H7 (cell line): ENCODE measurements around the gene PPP3R1. TPM values are rescaled to one million over a fixed set of nuclear protein-coding genes. Genes with fewer than 3 reads are reported as not detected.

Experiments used
- DNase-seq: peaks from one replicate; pipeline ENCODE4 v3.0.0; 2012
- H3K27me3 ChIP-seq: 2 replicates; pipeline ENCODE4 v1.6.0; 2011; ENCODE audit warnings: mild to moderate bottlenecking, low read length; ENCODE audit not compliant: control insufficient read depth, insufficient read depth
- H3K36me3 ChIP-seq: replicated peaks from 2 replicates; pipeline ENCODE4 v1.5.1; 2011; ENCODE audit warnings: low read length; ENCODE audit not compliant: control insufficient read depth, insufficient read depth
- H3K4me3 ChIP-seq: 2 replicates; pipeline ENCODE4 v1.5.1; 2011; ENCODE audit warnings: low read depth, mild to moderate bottlenecking, control low read depth, low read length, moderate library complexity; ENCODE audit not compliant: insufficient read depth
- total RNA-seq: library from RNA; depleted of rRNA; stranded (reverse); fragments of >200 nt; shearing (Covaris generic); gene quantifications from 2 replicates; pipeline ENCODE4 v1.2.3, GENCODE V29; 2014

Gene PPP3R1
- total RNA-seq, 1 experiment from 2014 or later: 20.1 TPM

DNA sequence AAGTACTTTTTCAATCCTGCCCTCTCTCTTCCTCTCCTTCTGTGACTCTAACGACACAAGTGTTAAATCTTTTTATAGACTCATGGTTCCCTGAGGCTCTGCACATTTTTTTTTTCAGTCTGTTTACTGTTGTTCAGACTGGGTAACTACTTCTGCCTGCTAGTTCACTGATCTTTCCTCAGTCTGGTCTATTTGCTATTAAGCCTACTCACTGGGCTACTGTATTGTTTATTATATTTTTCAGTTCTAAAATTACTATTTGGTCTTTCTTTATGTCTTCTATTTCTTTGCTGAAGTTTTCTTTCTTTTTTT lies 21.3 kb downstream of the PPP3R1 start:
- DNase-seq: no peak
- no peaks in the 10 kb centered on the region for H3K27me3 ChIP-seq
- H3K4me3 ChIP-seq: no peak overlapping the region
- H3K36me3 ChIP-seq: no peaks in the 10 kb centered on the region

DNA sequence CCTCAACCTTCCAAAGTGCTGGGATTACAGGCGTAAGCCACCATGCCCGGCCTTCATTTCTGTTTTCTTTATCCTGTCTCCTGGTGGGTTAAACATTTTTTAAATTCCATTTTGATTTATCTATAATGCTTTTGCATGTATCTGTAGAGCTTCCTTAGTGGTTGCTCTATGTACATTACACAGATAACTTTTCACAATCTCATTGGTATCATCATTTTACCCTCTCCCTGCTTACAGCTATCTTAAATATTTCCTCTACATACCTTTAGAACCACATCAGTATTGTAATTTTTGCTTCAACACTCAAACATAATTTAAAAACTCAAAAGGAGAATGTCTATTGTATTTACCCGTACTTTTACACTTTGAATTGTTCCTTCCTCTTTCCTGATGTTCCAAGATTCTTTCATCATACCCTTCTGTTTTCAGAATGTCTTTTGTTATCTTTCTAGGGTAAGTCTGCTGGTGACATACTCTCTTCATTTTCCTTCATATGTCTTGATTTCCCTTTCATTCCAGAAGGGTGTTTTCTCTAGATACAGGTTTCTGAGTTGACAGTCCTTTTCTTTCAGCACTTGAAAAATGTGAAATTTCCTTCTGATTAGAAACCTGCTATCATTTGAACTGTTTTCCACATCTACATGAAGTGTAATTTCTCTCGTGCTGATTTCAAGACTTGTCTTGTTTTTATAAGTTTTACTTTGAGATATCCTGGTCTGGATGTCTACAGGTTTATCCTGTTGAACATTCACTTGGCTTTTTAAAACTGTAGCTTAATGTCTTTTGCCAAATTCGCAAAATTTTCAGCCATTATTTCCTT lies 21.9 kb downstream of the PPP3R1 start:
- Histone ChIP-seq H3K36me3 (no peaks in the 10 kb centered on the region), H3K27me3 (no peaks in the 10 kb centered on the region), H3K4me3 (no peak overlapping the region)
- no peak for DNase-seq

DNA sequence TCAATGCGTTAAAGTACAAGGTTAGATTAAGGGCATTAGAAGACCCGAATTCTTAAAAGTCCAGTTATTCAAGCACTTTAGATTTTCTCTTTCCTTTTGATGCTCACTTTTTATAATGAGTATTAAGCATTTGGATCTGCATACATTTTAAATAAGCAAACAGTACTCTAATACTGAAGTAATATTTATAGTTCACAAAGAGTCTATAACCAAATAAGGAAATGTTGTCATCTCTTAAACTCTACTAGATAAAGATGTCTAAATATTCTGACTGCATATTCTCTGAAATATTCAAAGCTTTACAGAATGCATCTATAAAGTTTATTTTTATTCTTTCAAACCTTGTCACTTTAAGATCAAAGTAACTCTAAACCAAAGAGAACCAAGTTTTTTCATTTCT lies 25.5 kb downstream of the PPP3R1 start:
- no peak for DNase-seq
- Histone ChIP-seq H3K4me3 (no peak overlapping the region), H3K36me3 (peaks cover 1% of the 10 kb centered on the region; the same call in 1 of the 2 replicates), H3K27me3 (no peaks in the 10 kb centered on the region)

DNA sequence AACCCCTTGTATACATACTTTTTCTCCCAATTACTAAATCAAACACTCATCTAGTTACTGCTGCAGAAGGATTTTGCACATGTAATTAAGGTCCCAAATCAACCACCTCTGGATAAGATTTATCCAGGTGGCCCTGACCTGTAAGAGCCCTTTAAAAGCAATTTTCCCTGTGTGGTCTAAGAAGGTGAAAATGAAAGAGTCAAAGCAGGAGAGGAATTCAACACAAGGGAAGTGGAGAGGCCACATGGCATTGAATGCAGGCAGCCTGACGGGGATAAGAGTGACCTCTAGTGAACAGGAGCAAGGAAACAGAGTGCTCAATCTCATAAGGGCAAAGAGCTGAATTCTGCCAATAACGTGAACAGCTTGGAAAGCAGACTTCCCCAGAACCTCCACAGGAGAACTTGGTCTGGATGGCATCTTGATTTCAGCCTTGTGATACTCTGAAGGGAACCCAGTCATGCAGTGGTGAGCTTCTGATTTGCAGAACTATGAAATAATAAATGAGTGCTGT lies 27.2 kb downstream of the PPP3R1 start:
- Histone ChIP-seq H3K4me3 (no peak overlapping the region), H3K36me3 (peaks cover 1% of the 10 kb centered on the region; the same call in 1 of the 2 replicates), H3K27me3 (no peaks in the 10 kb centered on the region)
- no peak for DNase-seq

DNA sequence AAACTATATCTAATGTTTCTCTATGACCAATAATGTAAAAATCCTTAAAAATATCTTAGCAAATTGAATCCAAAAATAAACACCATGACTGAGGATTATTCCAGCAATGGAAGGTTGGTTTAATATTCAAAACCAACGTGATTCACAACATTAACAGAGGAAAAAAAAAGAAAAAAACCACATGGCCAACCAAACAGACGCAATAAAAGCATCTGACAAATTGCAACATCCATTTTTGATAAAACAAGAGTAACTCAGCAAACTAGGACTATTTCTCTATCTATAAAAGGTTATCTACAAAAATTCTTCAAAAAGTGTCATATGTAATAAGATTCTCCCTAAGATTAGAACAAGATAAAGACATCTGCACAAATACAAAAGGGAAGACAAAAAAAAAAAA lies 28.9 kb downstream of the PPP3R1 start:
- no peak overlapping the region for H3K4me3 ChIP-seq
- no peaks in the 10 kb centered on the region for H3K27me3 ChIP-seq
- peaks cover 1% of the 10 kb centered on the region; the same call in 1 of the 2 replicates for H3K36me3 ChIP-seq
- no peak for DNase-seq

DNA sequence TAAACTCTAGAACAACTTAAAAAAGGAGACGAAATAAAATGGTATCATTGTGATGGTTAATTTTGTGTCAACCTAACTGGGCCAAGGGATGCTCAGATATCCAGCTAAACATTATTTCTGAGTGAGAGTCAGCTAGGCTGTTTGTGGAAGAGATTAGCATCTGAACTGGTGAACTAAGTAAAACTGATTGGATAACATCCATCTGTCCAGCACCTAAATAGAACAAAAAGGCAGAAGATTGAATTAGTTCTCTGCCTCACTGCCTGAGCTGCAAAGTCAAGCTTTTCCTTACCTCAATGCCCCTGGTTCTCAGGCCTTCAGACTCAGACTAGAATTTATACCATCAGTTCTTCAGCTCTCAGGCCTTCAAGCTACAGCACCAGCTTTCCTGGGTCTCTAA lies 30.0 kb downstream of the PPP3R1 start:
- no peak overlapping the region for H3K4me3 ChIP-seq
- peaks cover 1% of the 10 kb centered on the region; the same call in 1 of the 2 replicates for H3K36me3 ChIP-seq
- no peaks in the 10 kb centered on the region for H3K27me3 ChIP-seq
- DNase-seq: no peak

DNA sequence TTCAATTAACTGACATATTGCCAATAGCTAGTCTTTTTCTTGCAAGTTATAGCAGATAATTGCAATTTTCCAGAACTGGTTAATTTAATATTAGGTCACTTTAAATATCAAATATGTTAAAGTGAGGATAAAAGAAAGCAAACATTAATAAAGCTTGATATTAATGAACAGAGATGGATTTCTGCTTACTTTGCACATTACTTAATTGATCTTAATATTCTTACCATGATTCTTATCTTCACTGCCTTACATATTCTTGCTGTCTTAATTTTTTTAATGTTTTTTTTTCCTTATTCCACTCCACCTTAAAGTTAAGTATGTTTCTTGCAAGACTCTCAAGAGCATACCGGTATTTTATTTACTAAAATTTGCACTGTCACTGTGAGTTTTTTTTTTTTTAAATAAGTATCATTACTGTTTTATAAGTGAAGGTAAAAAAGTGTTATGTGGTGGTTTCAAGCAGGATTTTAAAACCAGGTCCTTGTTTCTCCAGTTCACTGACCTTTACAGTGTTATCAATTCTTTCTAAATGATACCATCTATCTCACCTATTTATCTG lies 33.9 kb downstream of the PPP3R1 start:
- peaks cover 1% of the 10 kb centered on the region; the same call in 1 of the 2 replicates for H3K36me3 ChIP-seq
- DNase-seq: no peak
- no peak overlapping the region for H3K4me3 ChIP-seq
- H3K27me3 ChIP-seq: no peaks in the 10 kb centered on the region

DNA sequence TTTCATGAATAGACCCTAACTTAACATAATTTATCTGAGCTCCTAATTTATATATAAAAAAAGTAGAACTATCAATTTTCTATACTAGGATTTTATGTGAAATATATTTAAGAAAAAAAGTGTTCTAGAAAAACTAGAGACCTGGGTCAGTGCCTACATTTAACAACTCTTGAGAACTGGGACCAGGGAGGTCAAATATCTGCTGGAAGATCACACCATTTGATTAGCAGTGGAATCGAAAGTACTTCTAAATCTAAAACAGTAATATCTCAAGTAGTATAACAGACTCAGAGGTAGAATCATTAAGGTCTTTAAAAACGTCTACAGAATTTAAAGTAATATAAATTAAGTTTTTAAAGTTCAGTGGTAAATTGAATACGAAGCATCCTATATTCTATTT lies 34.6 kb downstream of the PPP3R1 start:
- H3K27me3 ChIP-seq: no peaks in the 10 kb centered on the region
- no peak for DNase-seq
- no peak overlapping the region for H3K4me3 ChIP-seq
- H3K36me3 ChIP-seq: peaks cover 1% of the 10 kb centered on the region; the same call in 1 of the 2 replicates

DNA sequence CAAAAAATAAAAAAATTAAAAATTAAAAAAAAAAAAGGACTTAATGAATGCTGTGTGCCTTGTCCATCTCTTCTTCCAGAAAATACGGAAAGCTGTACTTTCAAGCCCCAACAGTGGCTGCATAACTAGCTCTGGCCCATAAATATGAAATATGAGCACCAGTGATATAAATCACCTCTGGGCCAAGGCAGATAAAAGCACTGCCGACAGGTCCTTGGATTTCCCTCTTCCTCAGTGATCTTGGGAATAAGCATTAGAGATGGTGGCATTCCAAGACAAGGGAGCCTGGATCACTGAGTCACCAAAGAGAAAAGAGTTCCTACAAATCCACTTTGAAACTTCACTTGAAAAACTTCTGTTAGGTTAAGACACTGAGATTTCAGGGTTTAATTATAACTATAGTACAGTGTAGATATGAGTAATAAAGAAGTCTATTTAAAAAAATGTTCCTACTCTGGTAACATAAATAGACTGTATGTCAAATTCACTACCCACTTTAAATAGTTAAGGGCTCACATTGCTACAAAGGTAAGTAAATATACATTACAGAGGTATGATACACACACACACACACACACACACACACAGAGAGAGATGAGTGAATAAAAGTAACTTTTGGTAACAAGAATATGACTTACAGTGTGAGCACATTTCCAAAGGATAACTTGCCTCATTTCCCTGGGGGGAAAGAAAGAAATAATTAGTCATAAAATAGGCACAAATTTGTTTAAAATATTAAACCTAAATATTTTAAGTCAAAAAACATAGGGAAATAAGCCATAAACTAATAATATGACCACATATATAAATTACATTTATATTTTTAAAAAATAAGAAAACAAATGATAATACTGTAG lies 35.6 kb downstream of the PPP3R1 start:
- H3K36me3 ChIP-seq: peaks cover 1% of the 10 kb centered on the region; the same call in 1 of the 2 replicates
- no peak for DNase-seq
- H3K27me3 ChIP-seq: no peaks in the 10 kb centered on the region
- H3K4me3 ChIP-seq: no peak overlapping the region

DNA sequence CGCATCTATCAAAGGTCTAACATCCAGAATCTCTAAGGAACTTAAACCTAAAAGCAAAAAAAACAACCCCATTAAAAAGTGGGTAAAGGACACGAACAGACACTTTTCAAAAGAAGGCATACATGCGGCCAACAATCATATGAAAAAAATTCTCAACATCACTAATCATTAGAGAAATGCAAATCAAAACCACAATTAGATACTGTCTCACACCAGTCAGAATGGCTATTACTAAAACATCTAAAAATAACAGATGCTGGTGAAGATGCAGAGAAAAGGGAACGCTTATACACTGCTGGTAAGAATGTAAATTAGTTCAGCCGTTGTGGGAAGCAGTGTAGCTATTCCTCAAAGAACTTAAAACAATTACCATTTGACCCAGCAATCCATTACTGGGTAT lies 38.0 kb downstream of the PPP3R1 start:
- DNase-seq: no peak
- Histone ChIP-seq H3K36me3 (peaks cover 1% of the 10 kb centered on the region; the same call in 1 of the 2 replicates), H3K4me3 (no peak overlapping the region), H3K27me3 (no peaks in the 10 kb centered on the region)

DNA sequence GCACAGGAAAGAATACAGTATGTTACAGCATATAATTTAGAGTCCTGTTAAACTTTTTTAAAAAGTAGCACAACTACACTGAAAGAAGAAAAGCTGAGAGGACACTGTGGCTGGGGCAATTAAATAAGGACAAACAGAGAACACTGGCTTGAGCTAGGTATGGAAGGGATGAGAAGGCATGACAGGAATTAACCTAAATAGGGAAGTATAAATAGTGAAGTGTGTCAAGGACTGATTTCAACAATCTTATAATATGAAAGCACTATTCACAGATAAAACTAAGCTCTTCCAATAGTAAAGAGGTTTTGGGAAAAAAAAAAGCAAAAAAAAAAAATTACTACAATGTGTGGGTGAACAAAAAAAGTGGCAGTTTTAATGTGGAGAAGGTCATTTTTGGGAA lies 45.5 kb downstream of the PPP3R1 start:
- no peak overlapping the region for H3K4me3 ChIP-seq
- no peaks in the 10 kb centered on the region for H3K27me3 ChIP-seq

DNA sequence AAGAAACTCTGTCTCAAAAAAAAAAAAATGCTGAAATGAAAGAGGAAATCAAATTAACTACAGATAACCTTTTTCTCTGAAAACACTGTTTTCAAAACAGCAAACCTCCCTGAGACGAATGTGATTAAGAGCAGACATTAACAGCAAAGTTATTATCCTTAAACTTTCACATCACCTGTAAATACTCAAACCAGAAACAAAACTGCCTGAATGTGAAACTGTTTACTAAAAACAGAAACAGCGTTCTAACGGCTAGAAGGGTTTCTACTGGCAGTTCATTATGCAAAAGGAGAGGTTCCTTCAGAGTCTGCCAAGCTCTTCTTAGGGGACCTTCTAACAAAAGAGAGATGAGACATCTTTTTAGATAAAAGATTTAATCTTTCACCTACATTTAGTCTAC lies 48.7 kb downstream of the PPP3R1 start:
- no peak for DNase-seq
- Histone ChIP-seq H3K36me3 (no peaks in the 10 kb centered on the region), H3K27me3 (no peaks in the 10 kb centered on the region), H3K4me3 (no peak overlapping the region)

More for the DNA sequence above, 45.5 kb downstream of the PPP3R1 start:
- H3K36me3 ChIP-seq: no peaks in the 10 kb centered on the region; the same call in 1 of the 2 replicates
- DNase-seq: no peak

DNA sequence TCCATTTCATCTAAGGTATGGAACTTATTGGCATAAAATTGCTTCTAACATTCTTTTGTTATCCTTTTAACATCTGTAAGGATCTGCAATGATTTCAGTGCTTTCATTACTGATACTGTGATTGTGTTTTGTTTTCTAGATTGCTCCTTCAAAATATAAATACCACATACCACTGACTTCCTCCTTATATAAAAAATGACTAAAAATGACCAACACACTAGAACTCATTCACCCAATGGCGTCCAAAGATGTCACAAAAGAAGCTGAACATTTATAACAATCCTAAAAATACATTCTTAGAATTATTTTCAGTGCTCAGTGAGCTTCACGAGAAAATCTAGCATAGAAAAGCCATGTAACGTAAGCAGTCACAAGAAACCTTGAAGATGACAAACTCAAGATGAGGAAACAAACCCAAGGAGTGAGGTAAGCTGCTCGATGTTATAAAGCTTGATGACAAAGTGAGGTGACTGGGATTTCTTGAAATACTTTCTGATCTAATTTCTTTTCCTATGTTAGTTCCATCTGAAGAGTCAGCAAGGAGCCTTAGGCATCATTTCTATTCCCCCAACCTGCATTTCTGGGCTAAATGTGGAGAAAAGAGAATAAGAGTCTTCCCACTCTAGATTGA lies 52.1 kb downstream of the PPP3R1 start:
- no peak for DNase-seq
- Histone ChIP-seq H3K27me3 (no peaks in the 10 kb centered on the region), H3K4me3 (no peak overlapping the region), H3K36me3 (no peaks in the 10 kb centered on the region)

DNA sequence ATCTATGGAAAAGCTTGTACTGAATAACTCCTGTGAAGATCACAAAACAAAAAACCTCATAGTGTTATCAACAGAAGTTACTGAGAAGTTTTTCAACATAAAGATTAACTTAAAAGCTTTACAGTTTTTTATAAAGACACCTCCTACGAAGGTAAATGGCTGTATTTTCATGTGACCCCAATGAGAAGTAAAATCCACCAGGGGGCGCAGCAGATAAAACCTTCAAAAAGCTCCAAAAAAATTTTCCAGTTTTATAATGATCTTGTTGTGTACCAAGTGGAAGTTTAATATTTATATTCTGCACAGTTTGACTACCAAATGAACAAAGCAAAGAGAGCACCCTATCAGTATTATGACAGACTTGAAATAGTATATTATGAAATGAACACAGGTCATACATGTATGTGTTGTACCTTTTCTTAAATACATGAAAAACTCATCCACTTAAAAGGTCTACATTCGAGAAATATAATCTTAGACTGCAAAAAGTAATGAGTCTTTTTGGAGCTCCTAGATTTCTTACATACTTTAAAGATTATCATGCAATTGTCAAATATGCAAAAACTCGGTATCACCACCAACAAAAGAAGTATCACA lies 56.1 kb downstream of the PPP3R1 start:
- Histone ChIP-seq H3K27me3 (no peaks in the 10 kb centered on the region), H3K4me3 (no peak overlapping the region), H3K36me3 (no peaks in the 10 kb centered on the region)
- no peak for DNase-seq
